ENCODE measurements around the gene CD44. TPM values are rescaled to one million over a fixed set of nuclear protein-coding genes. Genes with fewer than 3 reads are reported as not detected.

Gene CD44
- total RNA-seq, 1 donor from 2014 or later, result 0.65 TPM

- H3K36me3 Mint-ChIP-seq (ENCODE audit: low read depth), result no peaks in the 10 kb centered on the region
- no peaks in the 10 kb centered on the region for H3K4me1 Mint-ChIP-seq
- DNase-seq (ENCODE audit: low read depth, low spot score), result no peak
- H3K27me3 Mint-ChIP-seq (ENCODE audit: low read depth), result peaks cover 28% of the 10 kb centered on the region
- H3K27ac Mint-ChIP-seq (ENCODE audit: unreplicated experiment), result no peak overlapping the region
- H3K4me3 Mint-ChIP-seq, result no peak overlapping the region
- peaks cover 5% of the 10 kb centered on the region for H3K9me3 Mint-ChIP-seq
- no peak for TF ChIP-seq CTCF (conservative IDR thresholded peaks at IDR 0.05)
Observed at GRCh38 chr11:35131094-35131493, 7.9 kb upstream of the CD44 start.

- Mint-ChIP-seq H3K9me3 (peaks cover 5% of the 10 kb centered on the region), H3K27me3 (ENCODE audit: low read depth) (peaks cover 30% of the 10 kb centered on the region), H3K4me1 (no peaks in the 10 kb centered on the region), H3K4me3 (no peak overlapping the region), H3K36me3 (ENCODE audit: low read depth) (no peaks in the 10 kb centered on the region), H3K27ac (ENCODE audit: unreplicated experiment) (no peak overlapping the region)
- TF ChIP-seq CTCF (conservative IDR thresholded peaks at IDR 0.05), result no peak
- no peak for DNase-seq (ENCODE audit: low read depth, low spot score)
Observed at GRCh38 chr11:35131886-35132285, 7.1 kb upstream of the CD44 start.

- Mint-ChIP-seq H3K27me3 (ENCODE audit: low read depth) (peaks cover 45% of the 10 kb centered on the region), H3K9me3 (peaks cover 5% of the 10 kb centered on the region), H3K36me3 (ENCODE audit: low read depth) (peaks cover 4% of the 10 kb centered on the region), H3K4me1 (peaks cover 8% of the 10 kb centered on the region), H3K27ac (ENCODE audit: unreplicated experiment) (no peak overlapping the region), H3K4me3 (no peak overlapping the region)
- TF ChIP-seq CTCF (conservative IDR thresholded peaks at IDR 0.05), result no peak
- DNase-seq (ENCODE audit: low read depth, low spot score), result no peak
Observed at GRCh38 chr11:35133656-35134055, 5.3 kb upstream of the CD44 start.

- Mint-ChIP-seq H3K36me3 (ENCODE audit: low read depth) (peaks cover 4% of the 10 kb centered on the region), H3K4me1 (peaks cover 13% of the 10 kb centered on the region), H3K27ac (ENCODE audit: unreplicated experiment) (no peak overlapping the region), H3K27me3 (ENCODE audit: low read depth) (peaks cover 54% of the 10 kb centered on the region), H3K9me3 (peaks cover 5% of the 10 kb centered on the region), H3K4me3 (no peak overlapping the region)
- DNase-seq (ENCODE audit: low read depth, low spot score), result no peak
- no peak for TF ChIP-seq CTCF (conservative IDR thresholded peaks at IDR 0.05)
Observed at GRCh38 chr11:35134403-35135148, 4.4 kb upstream of the CD44 start.

GRCh38 chr11:35135222-35135621 lies 3.7 kb upstream of the CD44 start:
- peaks cover 5% of the 10 kb centered on the region for H3K9me3 Mint-ChIP-seq
- DNase-seq (ENCODE audit: low read depth, low spot score), result no peak
- no peak overlapping the region for H3K27ac Mint-ChIP-seq (ENCODE audit: unreplicated experiment)
- peaks cover 13% of the 10 kb centered on the region for H3K4me1 Mint-ChIP-seq
- H3K36me3 Mint-ChIP-seq (ENCODE audit: low read depth), result peaks cover 4% of the 10 kb centered on the region
- no peak overlapping the region for H3K4me3 Mint-ChIP-seq
- peaks cover 60% of the 10 kb centered on the region for H3K27me3 Mint-ChIP-seq (ENCODE audit: low read depth)
- TF ChIP-seq CTCF (conservative IDR thresholded peaks at IDR 0.05), result no peak
